Measurements from ENCODE around the gene TUFT1.

The TUFT1 gene

DNA sequence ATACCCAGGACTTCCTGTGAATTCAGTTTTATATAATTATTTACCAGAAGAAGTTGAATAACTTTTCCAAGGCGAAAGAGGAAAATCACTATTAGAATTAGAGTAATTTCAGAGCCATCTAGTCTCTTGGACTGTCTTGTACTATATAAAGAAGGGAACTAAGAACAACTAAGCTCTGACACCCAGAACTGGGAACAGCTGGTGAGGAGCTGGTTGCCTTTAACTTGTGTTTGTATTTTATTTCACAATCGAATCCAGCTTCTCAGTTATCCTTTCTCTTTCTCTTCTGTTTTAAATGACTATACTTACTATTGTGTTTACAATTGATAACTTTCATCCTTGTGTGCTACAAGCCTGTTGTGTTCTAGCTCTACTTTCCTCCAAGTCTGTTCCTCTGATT lies 80.2 kb downstream of the TUFT1 start:
- DNase-seq = peak; percentile 27 to 56

- no peak for DNase-seq
These were observed 81.2 kb downstream of the TUFT1 start for GRCh38 chr1:151621351-151621750.

DNA sequence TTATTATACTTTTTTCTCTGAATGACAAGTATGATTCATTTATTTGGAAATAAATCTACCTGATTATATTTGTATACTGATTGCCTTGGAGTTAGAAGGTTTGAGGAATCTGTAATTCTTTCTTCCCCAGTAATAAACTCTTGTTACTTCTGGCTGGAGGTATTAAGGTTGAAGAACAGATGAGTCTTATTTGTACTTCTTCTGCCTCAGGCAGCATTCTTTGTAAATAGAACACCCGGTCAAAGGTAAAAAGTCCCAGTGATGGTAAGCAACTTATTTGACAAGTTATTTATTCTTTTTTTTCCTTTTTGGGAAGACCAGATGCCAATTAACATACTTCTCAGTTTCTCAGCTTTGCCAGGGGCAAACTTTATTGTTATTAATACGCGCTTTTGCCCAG lies 84.7 kb downstream of the TUFT1 start:
- no peak for DNase-seq

- DNase-seq = no peak
These were observed 86.7 kb downstream of the TUFT1 start for GRCh38 chr1:151626740-151627334.

DNA sequence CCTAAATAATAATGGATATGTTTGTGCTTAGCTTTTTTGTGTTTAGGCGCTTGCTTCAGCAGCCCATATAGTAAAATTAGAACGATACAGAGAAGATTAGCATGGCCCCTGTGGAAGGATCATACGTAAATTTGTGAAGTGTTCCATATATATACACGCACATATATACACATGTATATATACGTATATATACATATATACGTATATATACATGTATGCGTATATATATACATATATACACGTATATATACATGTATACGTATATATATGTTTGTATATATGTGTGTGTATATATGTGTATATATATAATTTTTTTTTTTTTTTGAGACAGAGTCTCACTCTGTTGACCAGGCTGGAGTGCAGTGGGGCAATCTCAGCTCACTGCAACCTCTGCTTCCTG lies 89.2 kb downstream of the TUFT1 start:
- DNase-seq = no peak
